GM12872 (cell line): ENCODE results near the gene CDC73.

ENCODE experiments used
- TF ChIP-seq, protein P1 (sequence below): IDR thresholded peaks from 3 replicates; pipeline ENCODE4 v1.5.1; 2011; ENCODE audit warnings: low read depth, mild to moderate bottlenecking, low read length, moderate library complexity; ENCODE audit not compliant: insufficient read depth

CDC73 gene

DNA sequence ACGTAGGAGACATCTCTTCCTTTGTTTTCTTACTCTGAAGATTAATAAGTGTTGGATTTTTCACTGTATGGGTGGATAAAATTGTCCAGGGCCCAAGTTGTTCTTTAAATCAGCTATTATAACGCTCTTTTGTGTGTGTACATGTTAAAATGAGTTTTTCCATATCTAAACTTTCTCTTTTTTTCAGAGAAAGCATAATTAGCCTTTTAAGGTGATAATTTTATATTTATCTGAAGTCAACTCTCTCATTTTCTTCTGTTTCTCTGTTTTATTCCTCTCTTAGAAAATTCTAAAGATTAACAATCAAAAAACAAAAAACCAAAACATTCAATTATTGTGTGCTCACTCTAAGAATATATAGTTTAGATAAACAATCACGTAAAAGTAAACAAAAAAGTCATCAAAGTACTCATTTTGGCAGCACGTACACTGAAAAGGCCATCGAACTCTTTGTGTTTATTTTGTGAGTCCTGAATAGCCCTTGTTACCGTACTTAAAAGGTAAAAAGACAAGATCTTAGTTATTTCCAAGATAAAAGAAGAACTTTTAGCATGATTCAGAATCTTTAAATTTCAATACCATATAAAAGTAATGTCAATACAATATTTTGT, 7.2 kb upstream of the CDC73 start:
- TF ChIP-seq, protein P1, sequence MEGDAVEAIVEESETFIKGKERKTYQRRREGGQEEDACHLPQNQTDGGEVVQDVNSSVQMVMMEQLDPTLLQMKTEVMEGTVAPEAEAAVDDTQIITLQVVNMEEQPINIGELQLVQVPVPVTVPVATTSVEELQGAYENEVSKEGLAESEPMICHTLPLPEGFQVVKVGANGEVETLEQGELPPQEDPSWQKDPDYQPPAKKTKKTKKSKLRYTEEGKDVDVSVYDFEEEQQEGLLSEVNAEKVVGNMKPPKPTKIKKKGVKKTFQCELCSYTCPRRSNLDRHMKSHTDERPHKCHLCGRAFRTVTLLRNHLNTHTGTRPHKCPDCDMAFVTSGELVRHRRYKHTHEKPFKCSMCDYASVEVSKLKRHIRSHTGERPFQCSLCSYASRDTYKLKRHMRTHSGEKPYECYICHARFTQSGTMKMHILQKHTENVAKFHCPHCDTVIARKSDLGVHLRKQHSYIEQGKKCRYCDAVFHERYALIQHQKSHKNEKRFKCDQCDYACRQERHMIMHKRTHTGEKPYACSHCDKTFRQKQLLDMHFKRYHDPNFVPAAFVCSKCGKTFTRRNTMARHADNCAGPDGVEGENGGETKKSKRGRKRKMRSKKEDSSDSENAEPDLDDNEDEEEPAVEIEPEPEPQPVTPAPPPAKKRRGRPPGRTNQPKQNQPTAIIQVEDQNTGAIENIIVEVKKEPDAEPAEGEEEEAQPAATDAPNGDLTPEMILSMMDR: no peak

DNA sequence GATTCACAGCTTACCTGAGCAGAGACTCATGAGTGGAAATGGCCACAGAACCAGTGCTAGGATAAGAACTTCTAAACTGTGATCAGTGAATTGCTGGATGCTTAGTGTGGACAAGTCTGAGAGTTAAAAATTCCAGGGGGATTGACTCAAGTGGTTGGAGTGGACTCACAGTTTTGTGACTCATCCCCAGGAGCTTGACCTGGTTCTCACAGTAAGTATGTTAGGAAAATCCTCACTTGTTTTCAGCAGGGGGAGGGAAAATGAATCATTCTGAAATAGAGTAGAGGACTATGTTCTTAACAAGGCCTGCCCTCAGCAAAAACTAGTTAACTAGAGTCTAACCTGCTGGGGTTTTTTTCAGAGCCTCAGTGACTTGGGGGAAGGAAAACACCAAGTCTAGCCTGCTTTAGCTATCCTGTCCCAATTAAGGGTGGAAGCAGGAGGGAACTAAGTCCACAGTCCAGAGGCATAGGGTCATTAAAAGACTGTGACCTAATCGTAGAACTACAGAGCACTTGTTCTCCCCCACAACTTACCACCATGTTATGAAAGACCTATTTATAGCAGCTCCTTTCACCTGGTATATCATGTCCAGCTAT, 6.1 kb upstream of the CDC73 start:
- TF ChIP-seq, protein P1: no peak

DNA sequence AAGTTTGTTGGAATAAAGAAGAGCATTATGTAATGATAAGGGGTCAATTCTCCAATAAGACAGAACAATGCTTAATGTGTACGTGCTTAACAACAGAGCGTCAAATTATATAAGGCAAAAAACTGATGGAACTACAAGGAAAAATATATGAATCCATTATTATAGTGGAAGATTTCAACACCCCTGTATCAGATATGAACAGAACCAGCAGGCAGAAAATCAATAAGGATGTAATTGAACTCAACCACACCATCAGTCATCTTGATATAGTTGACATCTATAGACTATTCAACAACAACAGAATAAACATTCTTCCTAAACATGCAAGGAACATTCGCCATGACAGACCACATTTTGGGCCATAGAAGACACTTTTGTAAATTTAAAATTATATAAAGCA, 3.6 kb upstream of the CDC73 start:
- TF ChIP-seq, protein P1: no peak

DNA sequence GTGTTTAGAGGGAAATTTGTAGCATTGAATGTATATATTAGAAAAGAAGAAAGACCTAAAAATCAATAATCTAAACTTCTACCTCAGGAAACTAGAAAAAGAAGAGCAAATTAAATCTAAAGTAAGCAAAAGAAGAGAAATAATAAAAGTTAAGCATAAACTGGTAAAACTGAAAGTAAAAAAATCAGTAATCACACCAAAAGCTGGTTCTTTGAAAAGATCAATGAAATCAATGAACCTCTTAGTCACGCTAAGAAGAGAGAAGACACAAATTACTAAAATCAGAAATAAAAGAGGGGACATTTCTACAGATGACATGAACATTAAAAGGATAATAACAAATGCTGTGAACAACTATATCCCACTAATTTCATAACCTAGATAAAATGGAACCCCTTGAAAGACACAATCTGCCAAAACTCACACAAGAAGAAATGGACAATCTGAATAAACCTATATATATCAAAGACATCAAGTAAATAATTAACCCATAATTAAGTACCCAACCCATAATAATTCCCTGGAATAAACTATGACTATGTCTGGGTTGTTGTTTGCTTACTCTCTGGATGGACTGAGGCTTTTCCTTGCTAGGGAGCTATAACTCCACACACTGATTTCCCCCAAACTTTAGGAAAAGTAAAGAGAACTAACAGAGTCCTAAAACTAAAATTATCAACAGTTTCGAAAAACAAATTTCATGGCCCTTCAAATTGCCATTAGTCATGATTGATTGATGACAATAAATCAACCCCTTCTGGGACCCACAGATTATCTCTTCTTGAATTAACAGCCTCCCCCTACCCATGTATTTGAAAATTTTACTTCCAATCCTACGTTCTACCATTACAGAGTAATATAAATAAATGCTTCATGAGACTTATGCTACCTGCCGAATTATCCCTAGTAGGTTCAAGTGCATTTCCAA, 2.8 kb upstream of the CDC73 start:
- TF ChIP-seq, protein P1: no peak

DNA sequence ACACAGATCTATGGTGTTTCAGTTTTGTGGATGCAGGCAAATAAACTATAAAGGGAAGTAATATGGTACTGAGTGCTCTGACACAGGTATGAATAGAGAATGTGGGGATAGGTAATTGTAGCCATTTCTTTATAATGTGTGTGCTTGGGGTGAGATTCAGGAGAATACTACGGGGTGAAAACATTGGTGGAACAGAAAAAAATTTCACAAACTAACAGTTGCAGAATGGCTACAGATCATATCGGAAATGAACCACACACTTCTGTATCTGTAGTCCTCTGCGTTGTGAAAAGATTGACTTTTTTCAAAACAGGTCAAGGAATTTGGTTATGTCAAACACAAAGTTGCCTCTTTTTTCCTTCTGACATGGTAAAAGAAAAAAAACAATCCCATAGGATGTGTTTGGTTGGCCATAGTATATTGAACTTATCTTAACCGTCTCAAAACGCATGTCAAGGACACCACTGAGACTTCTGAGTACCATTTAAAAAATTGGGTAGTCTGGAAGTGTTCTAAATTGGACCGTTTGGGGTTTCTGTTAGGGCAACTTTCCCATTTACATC, 1.1 kb upstream of the CDC73 start:
- TF ChIP-seq, protein P1: no peak

DNA sequence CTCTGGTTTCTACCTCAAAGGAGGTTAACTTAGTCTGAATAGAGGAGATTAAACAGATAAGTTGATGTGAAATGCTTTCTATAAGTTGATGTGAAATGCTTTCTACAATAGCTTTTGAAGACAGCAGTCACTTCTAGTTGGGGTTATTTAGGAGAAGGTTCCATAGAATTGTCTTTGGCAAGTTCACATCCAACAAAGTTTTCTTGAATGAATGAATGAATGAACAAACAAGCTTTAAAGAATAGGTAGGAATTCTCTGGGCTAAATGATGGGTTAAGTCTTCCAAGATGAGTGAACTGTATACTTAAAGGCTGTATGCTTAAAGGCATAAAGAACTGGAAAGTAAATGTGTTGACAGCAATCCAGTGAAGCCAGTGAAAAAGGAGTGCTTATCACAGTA, 1.9 kb downstream of the CDC73 start:
- TF ChIP-seq, protein P1: no peak

DNA sequence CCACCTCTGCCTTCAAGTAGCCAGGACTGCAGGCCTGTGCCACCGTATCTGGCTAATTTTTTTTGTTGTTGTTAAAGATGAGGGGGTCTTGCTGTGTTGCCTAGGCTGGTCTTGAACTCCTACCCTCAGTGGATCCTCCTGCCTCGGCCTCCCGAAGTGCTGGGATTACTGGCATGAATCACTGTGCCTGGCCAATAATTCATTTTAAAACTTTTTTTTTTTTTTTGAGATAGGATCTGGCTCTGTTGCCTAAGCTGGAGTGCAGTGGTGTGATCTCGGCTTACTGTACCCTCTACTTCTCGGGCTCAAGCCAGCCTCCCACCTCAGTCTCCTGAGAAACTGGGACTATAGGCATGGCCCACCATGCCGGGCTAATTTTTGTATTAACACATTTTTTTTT, 3.5 kb downstream of the CDC73 start:
- TF ChIP-seq, protein P1: no peak
